Measurements from ENCODE around the gene SLC12A7.
"Not testable (repeated sequence)": the region's sequence is repeated elsewhere in the genome, so short reads cannot be mapped to it uniquely, and the experiment has no call there.

The SLC12A7 gene

GRCh38 chr5:1028481-1029281 lies 83.2 kb downstream of the SLC12A7 start:
- no peak for DNase-seq
- TF ChIP-seq POLR2A (IDR thresholded peaks at IDR 0.05; ENCODE audit: low read length) (no peak), GATA1 (IDR thresholded peaks at IDR 0.05; ENCODE audit: low read depth, low read length) (no peak)

DNA sequence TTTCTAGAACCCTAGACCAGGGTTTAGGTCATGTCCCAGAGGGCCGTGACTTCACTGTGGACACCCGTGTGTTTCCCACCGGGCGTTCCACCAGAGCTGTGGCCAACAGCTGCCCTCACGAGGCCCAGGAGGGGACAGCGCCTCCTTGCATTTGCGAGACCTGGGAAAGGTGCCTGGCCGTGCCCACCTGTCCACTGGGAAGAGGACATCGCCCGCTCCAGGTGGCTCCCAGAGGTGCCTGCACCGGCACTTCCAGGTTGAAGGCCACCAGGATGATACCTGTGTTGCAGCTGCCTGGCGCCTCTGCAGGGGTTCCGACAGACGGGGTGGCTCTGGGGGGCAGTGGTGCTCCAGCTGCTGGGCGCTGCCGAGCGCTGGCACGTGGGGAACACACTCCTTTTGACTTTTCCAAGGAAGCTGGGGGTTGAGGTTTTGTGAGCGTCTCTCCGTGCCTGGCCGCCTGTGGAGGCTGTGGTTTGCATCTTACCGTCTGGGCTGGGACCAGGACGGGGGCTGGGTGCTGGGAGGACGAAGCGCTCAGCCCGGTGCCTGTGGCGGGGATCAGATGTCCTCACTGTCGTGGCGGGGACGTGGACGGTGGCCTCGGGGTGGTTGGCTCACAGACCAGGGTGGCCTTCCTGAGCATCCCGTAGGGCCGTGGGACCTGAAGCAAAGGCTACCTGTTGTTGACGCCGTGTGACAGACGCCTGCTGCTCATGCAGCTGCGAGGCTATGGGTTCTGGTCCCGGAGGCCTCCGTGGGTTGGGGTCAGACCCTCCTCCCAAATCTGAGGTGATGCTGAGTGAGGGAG lies 84.0 kb downstream of the SLC12A7 start:
- TF ChIP-seq GATA1 (IDR thresholded peaks at IDR 0.05; ENCODE audit: low read depth, low read length), result no peak
- TF ChIP-seq POLR2A (IDR thresholded peaks at IDR 0.05; ENCODE audit: low read length), result no peak
- no peak for DNase-seq

- no peak for TF ChIP-seq POLR2A (IDR thresholded peaks at IDR 0.05; ENCODE audit: low read length)
- no peak for TF ChIP-seq GATA1 (IDR thresholded peaks at IDR 0.05; ENCODE audit: low read depth, low read length)
- DNase-seq, result no peak
These were observed 84.9 kb downstream of the SLC12A7 start for GRCh38 chr5:1026700-1027621.

DNA sequence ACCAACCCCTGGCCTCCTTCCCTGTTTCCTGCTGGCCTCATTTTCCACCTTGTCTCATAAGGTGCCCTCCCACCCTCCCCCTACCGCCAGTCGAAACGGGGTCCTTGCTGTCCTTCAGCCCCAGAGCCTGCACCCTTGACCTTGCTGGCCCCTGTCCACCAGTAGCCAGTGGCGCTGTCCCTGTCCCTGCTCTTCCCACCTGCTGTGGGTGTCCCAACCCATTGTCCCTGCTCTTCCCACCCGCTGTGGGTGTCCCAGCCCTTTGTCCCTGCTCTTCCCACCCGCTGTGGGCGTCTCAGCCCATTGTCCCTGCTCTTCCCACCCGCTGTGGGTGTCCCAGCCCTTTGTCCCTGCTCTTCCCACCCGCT lies 89.9 kb downstream of the SLC12A7 start:
- not testable (repeated sequence) for DNase-seq

GRCh38 chr5:1021136-1021968 lies 90.5 kb downstream of the SLC12A7 start:
- no peak for DNase-seq
- TF ChIP-seq GATA1 (IDR thresholded peaks at IDR 0.05; ENCODE audit: low read depth, low read length) (no peak), POLR2A (IDR thresholded peaks at IDR 0.05; ENCODE audit: low read length) (no peak)

GRCh38 chr5:1020452-1020961 lies 91.4 kb downstream of the SLC12A7 start:
- TF ChIP-seq GATA1 (IDR thresholded peaks at IDR 0.05; ENCODE audit: low read depth, low read length) (no peak), POLR2A (IDR thresholded peaks at IDR 0.05; ENCODE audit: low read length) (no peak)
- DNase-seq, result no peak

DNA sequence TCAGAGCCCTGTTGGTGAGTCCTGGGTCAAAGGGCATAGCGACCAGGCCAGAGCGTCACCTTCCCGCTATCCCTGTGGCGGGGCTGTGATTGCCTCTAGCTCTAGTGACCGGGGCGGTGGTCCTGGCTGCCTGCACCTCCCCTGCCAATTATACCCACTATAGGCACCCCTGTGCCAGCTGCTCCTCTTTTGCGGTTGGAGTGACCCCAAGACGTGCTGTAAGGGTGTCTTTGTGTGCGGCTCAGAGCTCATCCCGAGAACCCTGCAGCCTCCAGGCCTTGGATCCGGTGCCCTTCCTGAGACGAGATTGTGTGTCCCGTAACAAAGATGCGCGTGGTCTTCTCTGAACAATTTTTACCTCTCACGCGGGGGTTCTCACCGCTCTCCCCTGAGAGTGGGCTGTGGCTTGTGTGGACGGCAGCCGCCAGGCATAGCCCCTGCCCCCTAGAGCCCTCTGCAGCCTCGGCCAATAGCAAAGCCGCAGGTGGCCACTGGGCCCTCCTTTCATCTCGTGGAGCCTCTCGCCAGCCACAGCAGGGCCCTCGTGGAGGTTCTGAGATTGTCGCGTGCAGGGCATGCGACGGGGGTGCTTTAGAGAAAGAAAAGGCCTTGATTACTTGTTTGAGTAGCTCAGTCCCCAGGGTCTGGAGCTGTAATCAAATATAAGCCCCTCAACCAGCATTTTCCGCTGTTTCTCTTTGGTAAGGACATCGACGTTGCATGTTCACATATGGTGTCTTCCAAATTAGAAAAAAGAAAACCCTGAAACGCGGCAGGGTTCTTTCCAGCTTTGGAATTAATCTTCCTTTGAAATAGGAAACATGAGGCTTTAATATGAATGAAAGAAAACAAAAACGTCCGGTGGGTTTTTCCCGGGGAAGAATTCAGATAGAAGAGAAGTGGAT lies 92.6 kb downstream of the SLC12A7 start:
- no peak for DNase-seq
- TF ChIP-seq GATA1 (IDR thresholded peaks at IDR 0.05; ENCODE audit: low read depth, low read length), result no peak
- no peak for TF ChIP-seq POLR2A (IDR thresholded peaks at IDR 0.05; ENCODE audit: low read length)

DNA sequence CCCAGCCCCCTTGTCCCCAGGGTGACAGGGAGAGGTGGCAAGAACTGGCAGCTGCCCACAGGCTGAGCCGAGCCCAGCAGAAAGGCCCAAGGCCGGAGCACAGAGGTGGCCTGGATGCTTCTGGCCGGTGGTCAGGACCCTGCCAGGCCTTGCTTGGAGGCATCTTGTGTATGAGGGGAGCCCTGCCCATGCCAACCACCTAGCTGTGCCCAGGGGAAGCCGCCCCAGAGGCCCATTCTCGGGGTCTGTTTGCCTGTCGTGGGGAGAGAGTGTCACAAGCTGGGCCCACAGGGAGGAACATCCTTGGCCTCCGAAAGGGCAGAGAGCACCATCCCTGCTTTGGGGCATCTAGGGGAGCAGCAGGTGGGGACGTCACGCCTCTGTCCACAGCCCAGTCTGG lies 93.3 kb downstream of the SLC12A7 start:
- DNase-seq, result no peak

DNA sequence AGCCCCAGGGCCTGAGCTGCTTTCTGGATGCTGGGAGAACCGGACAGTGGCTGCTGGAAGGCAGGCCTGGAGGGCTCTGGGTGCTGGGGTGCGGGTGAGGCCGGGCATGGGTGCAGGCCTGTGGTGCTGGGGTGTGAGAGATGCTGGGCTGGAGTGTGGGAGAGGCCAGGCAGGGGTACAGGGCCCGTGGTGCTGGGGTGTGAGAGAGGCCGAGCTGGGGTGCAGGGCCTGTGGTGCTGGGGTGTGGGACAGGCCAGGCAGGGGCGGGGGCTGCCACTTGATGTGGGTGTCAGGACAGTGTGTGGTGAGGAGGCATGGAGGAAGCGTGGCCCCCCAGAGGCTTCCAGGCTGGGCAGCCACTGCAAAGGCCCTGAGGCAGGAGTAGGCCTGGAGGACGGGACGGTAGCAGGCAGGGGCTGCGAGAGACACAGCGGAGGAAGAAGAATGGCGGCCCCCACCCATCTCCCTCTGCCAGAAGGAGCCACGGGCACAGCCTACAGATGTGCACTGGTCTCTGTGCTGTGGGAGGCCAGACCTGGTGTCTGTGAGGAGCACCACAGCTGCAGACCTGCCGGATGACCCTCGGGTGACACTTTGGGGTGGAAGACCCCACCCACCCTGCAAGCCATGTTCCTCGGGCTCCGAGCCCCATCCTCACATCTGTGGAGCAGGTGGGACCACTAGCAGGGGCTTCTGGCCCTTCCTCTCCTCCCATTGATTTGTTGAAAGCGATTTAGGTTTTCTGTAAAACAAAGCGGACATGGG lies 94.0 kb downstream of the SLC12A7 start:
- TF ChIP-seq POLR2A (IDR thresholded peaks at IDR 0.05; ENCODE audit: low read length), result no peak
- no peak for TF ChIP-seq GATA1 (IDR thresholded peaks at IDR 0.05; ENCODE audit: low read depth, low read length)
- DNase-seq, result no peak

More for the DNA sequence above, 93.3 kb downstream of the SLC12A7 start:
- TF ChIP-seq POLR2A (IDR thresholded peaks at IDR 0.05; ENCODE audit: low read length) (no peak), GATA1 (IDR thresholded peaks at IDR 0.05; ENCODE audit: low read depth, low read length) (no peak)

DNA sequence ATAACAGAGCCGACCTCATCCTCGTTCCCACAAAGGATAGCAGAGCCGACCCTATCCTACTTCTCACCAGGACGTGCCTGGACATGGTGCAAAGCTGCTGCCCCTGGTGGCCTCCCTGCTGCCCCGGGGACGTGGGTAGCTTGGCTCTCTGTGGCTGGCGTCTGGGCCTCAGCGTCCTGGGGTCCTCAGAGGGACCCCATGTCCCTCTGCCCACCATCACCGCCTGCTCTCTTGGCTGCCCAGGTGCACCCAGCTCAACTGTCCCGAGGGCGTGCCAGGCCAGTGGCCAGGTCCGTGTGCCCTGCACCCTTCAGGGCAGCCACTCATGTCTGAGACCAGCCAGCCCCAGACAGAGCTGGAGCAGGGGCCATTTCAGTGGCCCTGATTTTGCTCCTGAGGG lies 94.8 kb downstream of the SLC12A7 start:
- DNase-seq, result no peak
- TF ChIP-seq POLR2A (IDR thresholded peaks at IDR 0.05; ENCODE audit: low read length) (no peak), GATA1 (IDR thresholded peaks at IDR 0.05; ENCODE audit: low read depth, low read length) (no peak)

- no peak for TF ChIP-seq GATA1 (IDR thresholded peaks at IDR 0.05; ENCODE audit: low read depth, low read length)
- no peak for TF ChIP-seq POLR2A (IDR thresholded peaks at IDR 0.05; ENCODE audit: low read length)
- DNase-seq, result no peak
These were observed 95.4 kb downstream of the SLC12A7 start for GRCh38 chr5:1016476-1016875.
